HG02623 (cell line): Measurements from ENCODE around the gene DTX3.
"Not testable (repeated sequence)": the region's sequence is repeated elsewhere in the genome, so short reads cannot be mapped to it uniquely, and the experiment has no call there.

Source experiments
- ATAC-seq: cut with Tn5 transposase; IDR thresholded peaks from one replicate; pipeline ENCODE4 v1.9.1; 2021; ENCODE audit warnings: moderate library complexity; ENCODE audit not compliant: unreplicated experiment

The DTX3 gene

DNA sequence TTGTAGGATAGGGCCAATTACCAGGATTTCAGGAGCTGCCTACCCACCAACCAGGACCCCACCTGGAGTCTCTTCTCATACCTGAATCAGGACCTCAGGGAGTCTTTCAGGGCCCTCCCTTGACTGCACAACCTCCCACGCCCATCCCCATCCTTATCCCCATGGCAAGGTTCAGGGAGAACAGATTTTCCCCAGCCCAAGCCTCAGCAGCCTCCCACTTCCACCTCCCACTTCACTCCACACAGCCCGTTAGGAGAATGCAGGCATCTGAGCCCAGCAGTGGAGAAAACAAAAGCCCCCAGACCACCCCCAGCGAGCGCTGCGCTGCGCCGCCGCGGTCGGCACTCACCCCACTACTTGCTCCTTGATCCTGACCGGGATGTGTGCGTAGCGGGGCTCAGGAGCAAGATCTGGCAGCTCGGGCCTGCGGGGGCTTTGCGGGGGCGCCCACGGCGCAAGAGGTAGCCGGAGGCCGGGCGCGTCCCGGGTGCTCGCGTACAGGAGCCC lies 27.0 kb downstream of the DTX3 start:
- no peak for ATAC-seq

GRCh38 chr12:57632073-57632957 lies 27.7 kb downstream of the DTX3 start:
- peak; percentile 12 for ATAC-seq

DNA sequence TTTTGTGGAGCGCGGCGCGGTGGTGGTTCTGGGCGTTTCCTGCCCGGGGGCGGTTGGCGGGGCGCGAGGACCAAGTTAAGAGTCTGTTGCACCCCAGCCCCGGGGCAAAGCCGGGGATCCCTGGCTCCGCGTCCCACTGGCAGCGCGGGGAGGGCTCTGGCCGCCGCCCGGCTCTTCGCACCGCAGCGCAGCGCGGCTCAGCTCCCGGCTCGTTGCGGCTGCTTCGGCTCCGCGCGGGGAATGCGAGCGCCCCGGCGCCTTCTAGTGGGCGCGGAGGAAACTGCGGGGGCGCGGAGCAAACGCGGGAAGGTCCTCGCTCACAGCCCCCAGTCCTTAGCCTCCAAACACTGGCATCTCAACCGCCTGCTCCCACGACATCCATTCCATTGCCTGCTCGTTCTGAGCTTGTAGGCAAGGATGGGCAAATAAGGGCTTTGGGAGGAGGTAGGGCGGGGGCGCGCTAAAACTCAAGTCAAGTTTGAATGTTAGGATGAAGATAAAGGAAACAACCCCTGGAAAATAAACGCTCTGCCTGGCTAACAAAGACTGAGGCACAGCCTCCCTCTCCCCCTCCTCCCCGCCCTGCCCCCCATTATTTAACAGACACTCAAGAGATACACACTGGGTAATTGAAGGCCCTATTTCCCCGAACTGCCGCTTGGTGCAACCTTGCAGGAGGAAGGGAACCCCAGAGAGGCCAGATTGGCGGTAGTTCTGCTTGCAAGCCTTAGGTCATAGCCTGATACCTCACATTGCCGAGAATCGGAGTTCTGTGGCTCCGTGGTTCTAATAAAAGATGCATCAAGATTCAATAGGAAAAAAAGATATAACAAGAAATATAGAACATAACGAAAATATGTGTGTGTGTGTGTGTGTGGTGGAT lies 28.6 kb downstream of the DTX3 start, which contains the start of gene B4GALNT1:
Gene B4GALNT1 (minus strand): TSS at position 244 of the 883 bp plus-strand sequence. CDS start 1,069 bp downstream, outside the sequence.
- peak; percentile 77 for ATAC-seq

DNA sequence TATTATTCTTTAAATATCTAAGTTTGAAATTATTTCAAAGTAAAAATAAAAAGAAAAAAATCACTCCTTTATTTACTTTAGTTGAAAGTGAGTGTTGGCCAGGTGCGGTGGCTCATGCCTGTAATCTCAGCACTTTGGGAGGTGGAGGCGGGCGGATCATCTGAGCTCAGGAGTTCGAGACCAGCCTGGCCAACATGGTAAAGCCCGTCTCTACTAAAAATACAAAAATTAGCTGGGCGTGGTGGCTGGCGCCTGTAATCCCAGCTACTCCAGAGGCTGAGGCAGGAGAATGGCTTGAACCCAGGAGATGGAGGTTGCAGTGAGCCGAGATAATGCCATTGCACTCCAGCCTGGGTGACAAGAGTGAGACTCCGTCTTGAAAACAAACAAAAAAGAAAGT lies 32.1 kb downstream of the DTX3 start:
- ATAC-seq: not testable (repeated sequence)

GRCh38 chr12:57637364-57637763 lies 32.7 kb downstream of the DTX3 start:
- no peak for ATAC-seq

DNA sequence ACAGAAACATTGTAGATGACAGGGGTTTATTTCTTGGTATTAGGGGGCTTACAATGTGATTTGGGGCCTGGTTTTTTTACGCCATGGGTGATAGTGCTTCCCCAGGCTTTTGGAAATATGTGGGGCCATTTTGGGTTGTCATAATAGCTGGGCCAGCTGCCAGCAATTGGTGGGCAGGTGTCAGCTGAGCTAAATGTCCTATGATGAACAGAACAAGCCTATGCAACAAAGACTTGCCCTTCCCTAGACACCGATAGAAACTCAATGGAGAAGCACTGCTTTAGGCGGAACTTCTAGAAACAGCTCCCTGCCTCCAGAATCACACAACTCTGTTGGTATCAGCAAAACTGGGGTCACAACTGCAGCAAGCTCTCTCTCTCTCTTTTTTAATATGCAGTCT lies 33.5 kb downstream of the DTX3 start:
- ATAC-seq: no peak

- no peak for ATAC-seq
These were observed 35.8 kb downstream of the DTX3 start for GRCh38 chr12:57640175-57641042.

DNA sequence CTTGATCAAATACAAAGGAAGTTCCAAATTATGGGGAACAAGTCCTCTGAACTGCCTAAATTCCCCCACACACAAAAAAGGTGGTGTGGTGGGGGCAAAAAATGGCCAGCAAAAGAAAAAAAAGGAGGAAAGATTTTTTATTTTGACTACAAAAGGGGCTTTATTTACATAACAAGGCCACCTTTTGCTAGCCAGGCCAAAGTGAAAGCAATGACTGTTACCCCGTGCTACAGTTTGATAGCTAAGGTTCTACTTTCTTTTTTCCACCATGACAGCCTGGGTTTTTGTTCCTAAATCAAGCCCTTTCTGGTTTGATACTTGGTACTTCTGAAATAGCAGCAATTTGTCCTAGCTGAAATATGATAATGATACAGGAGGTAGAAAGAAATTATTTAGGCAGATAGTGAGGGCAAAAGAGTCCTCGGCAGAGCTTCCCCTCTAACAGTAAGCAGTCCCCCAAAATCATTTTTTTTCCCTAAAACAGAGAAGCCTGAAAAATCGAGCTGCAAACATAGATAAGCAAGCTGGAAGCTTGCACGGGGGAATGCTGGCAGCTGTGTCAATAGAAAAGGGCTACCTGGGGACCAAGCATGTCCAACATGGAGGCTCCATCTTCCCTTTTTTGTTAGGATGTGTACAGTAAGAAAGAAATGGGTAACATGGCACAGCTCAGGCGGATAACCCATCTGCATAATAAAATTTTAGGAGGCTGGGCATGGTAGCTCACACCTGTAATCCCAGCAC lies 37.2 kb downstream of the DTX3 start:
- no peak for ATAC-seq

GRCh38 chr12:57645990-57646658 lies 41.5 kb downstream of the DTX3 start:
- ATAC-seq: not testable (repeated sequence)

DNA sequence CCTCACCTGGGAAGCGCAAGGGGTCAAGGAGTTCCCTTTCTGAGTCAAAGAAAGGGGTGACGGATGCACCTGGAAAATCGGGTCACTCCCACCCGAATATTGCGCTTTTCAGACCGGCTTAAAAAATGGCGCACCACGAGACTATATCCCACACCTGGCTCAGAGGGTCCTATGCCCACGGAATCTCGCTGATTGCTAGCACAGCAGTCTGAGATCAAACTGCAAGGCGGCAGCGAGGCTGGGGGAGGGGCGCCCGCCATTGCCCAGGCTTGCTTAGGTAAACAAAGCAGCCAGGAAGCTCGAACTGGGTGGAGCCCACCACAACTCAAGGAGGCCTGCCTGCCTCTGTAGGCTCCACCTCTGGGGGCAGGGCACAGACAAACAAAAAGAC lies 42.0 kb downstream of the DTX3 start:
- not testable (repeated sequence) for ATAC-seq

- ATAC-seq: no peak
These were observed 49.4 kb downstream of the DTX3 start for GRCh38 chr12:57654042-57654441.

- no peak for ATAC-seq
These were observed 51.1 kb downstream of the DTX3 start for GRCh38 chr12:57655541-57656240.

- ATAC-seq: not testable (repeated sequence)
These were observed 51.8 kb downstream of the DTX3 start for GRCh38 chr12:57656408-57656807.

DNA sequence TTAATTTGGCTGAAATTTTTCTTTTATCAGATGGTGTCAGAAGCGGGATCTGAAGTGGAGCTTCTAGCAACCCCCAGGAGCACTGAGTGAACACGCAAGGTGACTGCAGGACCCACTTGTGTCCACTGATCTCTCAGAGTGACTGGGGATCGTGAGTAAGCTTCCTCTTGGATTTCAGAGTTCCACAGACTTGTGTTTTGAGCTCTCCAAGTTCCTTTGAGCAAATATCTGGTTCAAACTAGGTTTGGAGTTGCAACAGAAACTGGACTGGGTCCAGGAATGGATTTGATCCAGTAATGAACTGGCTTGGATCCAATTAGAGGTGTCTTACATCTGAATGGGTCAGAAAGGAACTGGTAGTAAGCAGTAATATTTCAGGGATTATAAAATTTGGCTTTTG lies 53.1 kb downstream of the DTX3 start:
- ATAC-seq: no peak

DNA sequence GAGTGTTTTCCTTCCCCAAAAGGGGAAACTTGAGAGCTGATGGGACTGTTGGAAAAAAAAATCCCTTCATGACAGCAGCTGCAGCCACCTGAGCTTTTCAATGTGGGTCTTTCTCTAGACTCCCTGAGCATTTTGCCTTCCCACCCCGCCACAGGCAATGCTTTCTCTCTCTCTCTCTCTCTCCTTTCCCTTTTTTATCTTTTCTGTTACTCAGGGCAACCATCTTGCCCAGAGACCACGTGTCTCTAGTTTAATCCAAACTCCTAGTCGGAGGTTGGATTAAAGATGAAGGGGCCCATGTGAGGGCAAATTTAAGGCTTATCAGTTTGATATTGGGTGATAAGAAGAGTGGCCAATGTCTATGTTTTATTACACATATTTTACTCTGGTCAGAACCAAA lies 54.3 kb downstream of the DTX3 start:
- no peak for ATAC-seq
